WERI-Rb-1 (cell line): ENCODE data around the gene BTG1.

Experiments
- DNase-seq: peaks from one replicate; pipeline ENCODE4 v3.0.0-alpha.2; 2020
- H3K27ac ChIP-seq: fragments of 250-450 bp; sonication (Bioruptor Pico); 2 replicates; pipeline ENCODE4 v1.5.1; 2020; ENCODE audit warnings: mild to moderate bottlenecking, moderate library complexity
- H3K27me3 ChIP-seq: fragments of 250-450 bp; sonication (Bioruptor Pico); 2 replicates; pipeline ENCODE4 v1.5.1; 2021; ENCODE audit warnings: mild to moderate bottlenecking, low read depth, moderate library complexity; ENCODE audit not compliant: insufficient read depth, severe bottlenecking
- H3K36me3 ChIP-seq: fragments of 250-450 bp; sonication (Bioruptor Pico); 2 replicates; pipeline ENCODE4 v1.5.1; 2020; ENCODE audit warnings: mild to moderate bottlenecking, moderate library complexity
- H3K4me3 ChIP-seq: 2 replicates; pipeline ENCODE4 v1.5.1; 2011; ENCODE audit warnings: low read depth, mild to moderate bottlenecking, control low read depth, low read length
- H3K9me3 ChIP-seq: fragments of 250-450 bp; sonication (Bioruptor Pico); 2 replicates; pipeline ENCODE4 v1.5.1; 2021; ENCODE audit warnings: mild to moderate bottlenecking, moderate library complexity; ENCODE audit not compliant: severe bottlenecking
- TF ChIP-seq, protein P1 (sequence below): IDR thresholded peaks from 2 replicates; pipeline ENCODE4 v1.5.1; 2011; ENCODE audit warnings: low read depth, mild to moderate bottlenecking, control low read depth, inconsistent platforms, low read length

BTG1 gene

GRCh38 chr12:92147491-92147890 is 1.8 kb upstream of the BTG1 start:
- H3K36me3 ChIP-seq = peaks cover 27% of the 10 kb centered on the region
- no peaks in the 10 kb centered on the region for H3K27me3 ChIP-seq
- TF ChIP-seq, protein P1, sequence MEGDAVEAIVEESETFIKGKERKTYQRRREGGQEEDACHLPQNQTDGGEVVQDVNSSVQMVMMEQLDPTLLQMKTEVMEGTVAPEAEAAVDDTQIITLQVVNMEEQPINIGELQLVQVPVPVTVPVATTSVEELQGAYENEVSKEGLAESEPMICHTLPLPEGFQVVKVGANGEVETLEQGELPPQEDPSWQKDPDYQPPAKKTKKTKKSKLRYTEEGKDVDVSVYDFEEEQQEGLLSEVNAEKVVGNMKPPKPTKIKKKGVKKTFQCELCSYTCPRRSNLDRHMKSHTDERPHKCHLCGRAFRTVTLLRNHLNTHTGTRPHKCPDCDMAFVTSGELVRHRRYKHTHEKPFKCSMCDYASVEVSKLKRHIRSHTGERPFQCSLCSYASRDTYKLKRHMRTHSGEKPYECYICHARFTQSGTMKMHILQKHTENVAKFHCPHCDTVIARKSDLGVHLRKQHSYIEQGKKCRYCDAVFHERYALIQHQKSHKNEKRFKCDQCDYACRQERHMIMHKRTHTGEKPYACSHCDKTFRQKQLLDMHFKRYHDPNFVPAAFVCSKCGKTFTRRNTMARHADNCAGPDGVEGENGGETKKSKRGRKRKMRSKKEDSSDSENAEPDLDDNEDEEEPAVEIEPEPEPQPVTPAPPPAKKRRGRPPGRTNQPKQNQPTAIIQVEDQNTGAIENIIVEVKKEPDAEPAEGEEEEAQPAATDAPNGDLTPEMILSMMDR = no peak
- H3K27ac ChIP-seq = no peak overlapping the region
- no peak for DNase-seq
- no peaks in the 10 kb centered on the region for H3K9me3 ChIP-seq
- H3K4me3 ChIP-seq = no peak overlapping the region

- TF ChIP-seq, protein P1 = no peak
- Histone ChIP-seq H3K27me3 (no peaks in the 10 kb centered on the region), H3K36me3 (peaks cover 36% of the 10 kb centered on the region), H3K27ac (peak overlapping the region; percentile 77), H3K9me3 (no peaks in the 10 kb centered on the region), H3K4me3 (peak overlapping the region; percentile 68)
- no peak for DNase-seq
Measured at GRCh38 chr12:92146497-92147224, 1.0 kb upstream of the BTG1 start.

DNA sequence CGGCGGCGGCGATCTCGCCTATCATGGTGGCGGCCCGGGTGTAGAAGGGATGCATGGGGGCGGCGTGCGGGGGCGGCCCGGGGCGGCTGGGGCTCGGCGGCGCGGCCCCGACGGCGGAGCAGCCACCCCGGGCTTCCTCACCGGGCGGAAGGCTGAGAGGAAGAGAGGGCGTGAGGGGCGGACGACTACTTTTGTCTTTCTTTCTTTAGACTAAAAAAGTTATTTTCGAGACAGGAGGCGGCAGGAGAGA is 240 bp downstream of the BTG1 start:
- H3K4me3 ChIP-seq = peak overlapping the region; percentile 93
- TF ChIP-seq, protein P1 = no peak
- H3K9me3 ChIP-seq = no peaks in the 10 kb centered on the region
- peaks cover 48% of the 10 kb centered on the region for H3K36me3 ChIP-seq
- H3K27me3 ChIP-seq = no peaks in the 10 kb centered on the region
- no peak for DNase-seq
- H3K27ac ChIP-seq = peak overlapping the region; percentile 97

- DNase-seq = peak; percentile 80
Measured at GRCh38 chr12:92144631-92145480, 790 bp downstream of the BTG1 start.

GRCh38 chr12:92143686-92144630 is 1.7 kb downstream of the BTG1 start:
- H3K4me3 ChIP-seq = peak overlapping the region; percentile 93
- H3K9me3 ChIP-seq = no peaks in the 10 kb centered on the region
- DNase-seq = peak; percentile 73
- no peaks in the 10 kb centered on the region for H3K27me3 ChIP-seq
- peak overlapping the region; percentile 97 for H3K27ac ChIP-seq
- H3K36me3 ChIP-seq = peaks cover 58% of the 10 kb centered on the region
- TF ChIP-seq, protein P1 = peak; percentile 82

More at GRCh38 chr12:92144631-92145480, 790 bp downstream of the BTG1 start:
- H3K36me3 ChIP-seq = peaks cover 54% of the 10 kb centered on the region
- no peaks in the 10 kb centered on the region for H3K27me3 ChIP-seq
- H3K9me3 ChIP-seq = no peaks in the 10 kb centered on the region
- TF ChIP-seq, protein P1 = peak; percentile 19; the same call in 1 of the 2 replicates
- peak overlapping the region; percentile 93 for H3K4me3 ChIP-seq
- peak overlapping the region; percentile 97 for H3K27ac ChIP-seq
